Esophagus squamous epithelium (tissue), 5 donors: Measurements from ENCODE around the gene ZNF417. TPM values are rescaled to one million over a fixed set of nuclear protein-coding genes. Genes with fewer than 3 reads are reported as not detected.
"Not testable (repeated sequence)": the region's sequence is repeated elsewhere in the genome, so short reads cannot be mapped to it uniquely, and the experiment has no call there.

Experiments
- DNase-seq: peaks from one replicate; lab custom pipeline; 2025; lab: John Stamatoyannopoulos, UW
- H3K27ac ChIP-seq, 4 donors: fragments of 200-600 bp; sonication (generic); one replicate each; pipeline ENCODE4 v1.5.1; 2016 to 2019; ENCODE audit warnings: mild to moderate bottlenecking in 1 of 4
- H3K27me3 ChIP-seq, 4 donors: fragments of 200-600 bp; sonication (generic); 1 replicate in 3 of 4; 2 replicates in 1 of 4; pipeline versions ENCODE4 v1.5.1 to v1.6.0; 2017 to 2021; ENCODE audit warnings: antibody characterized with exemption in 1 of 4
- H3K36me3 ChIP-seq, 3 donors: fragments of 200-600 bp; sonication (generic); one replicate each; pipeline ENCODE4 v1.5.1; 2016 to 2019
- H3K4me1 ChIP-seq, 3 donors: fragments of 200-600 bp; sonication (generic); one replicate each; pipeline ENCODE4 v1.5.1; 2017 to 2019
- H3K4me3 ChIP-seq, 4 donors: fragments of 200-600 bp; sonication (generic); 1 replicate in 3 of 4; 2 replicates in 1 of 4; pipeline ENCODE4 v1.5.1; 2016 to 2019; ENCODE audit warnings: mild to moderate bottlenecking in 2 of 4, moderate library complexity in 1 of 4
- H3K9me3 ChIP-seq, 3 donors: fragments of 200-600 bp; sonication (generic); one replicate each; pipeline ENCODE4 v1.5.1; 2016 to 2019
- POLR2A ChIP-seq, 4 donors: fragments of 450-650 bp; IDR thresholded peaks; one replicate each; pipeline ENCODE4 v1.6.1; 2017; ENCODE audit warnings: antibody characterized with exemption in 4 of 4, mild to moderate bottlenecking in 4 of 4, moderate library complexity in 3 of 4
- WGBS, 2 donors: methylation state at CpG; one replicate each; pipeline ENCODE4 v1.1.5; 2018; 5-methylcytosine and 5-hydroxymethylcytosine counted together
- intact Hi-C: fragments of 100-400 bp; cut with DNase I; formaldehyde crosslinking; loops from one replicate; pipeline ENCODE4 v1.15.0; 2022
- total RNA-seq, 4 donors: library from RNA; depleted of rRNA; stranded (reverse); fragments of >200 nt; gene quantifications; one replicate each; pipeline ENCODE4 v1.1.0, GENCODE V29; 2016
- TF ChIP-seq, protein P1 (sequence below), 6 experiments: fragments of 450-650 bp in 4 of 6; fragments of 200-600 bp in 2 of 6; sonication (generic) in 2 of 6; IDR thresholded peaks; one replicate each; pipeline ENCODE4 v1.5.1; 2016 to 2019; ENCODE audit warnings: antibody characterized with exemption in 6 of 6, mild to moderate bottlenecking in 4 of 6, moderate library complexity in 4 of 6
- donor health status: DM: yes; HTN: yes; CAD: no.

ZNF417 gene
- total RNA-seq, 4 donors from 2014 or later, result 4.3 to 11.1 (median 6.1) TPM

DNA sequence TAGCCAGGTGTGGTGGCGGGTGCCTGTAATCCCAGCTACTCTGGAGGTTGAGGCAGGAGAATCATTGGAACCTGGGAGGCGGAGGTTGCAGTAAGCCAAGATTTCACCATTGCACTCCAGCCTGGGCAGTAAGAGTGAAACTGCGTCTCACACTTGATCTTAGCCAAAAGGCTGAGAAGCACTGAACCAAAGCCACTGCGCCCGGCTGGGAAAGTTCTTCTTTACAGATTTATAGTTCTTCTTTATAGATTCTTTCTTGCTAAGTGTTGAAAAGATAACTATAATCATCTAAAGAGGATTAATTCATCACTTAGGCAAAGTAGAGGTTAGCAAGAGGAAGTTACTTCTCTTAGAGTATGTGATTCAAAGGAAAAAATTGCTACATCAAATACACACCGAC is 11.1 kb downstream of the ZNF417 start:
- Histone ChIP-seq H3K36me3 (peaks cover 6 to 49% (median 6%) of the 10 kb centered on the region in 3 donors), H3K4me1 (no peaks in the 10 kb centered on the region), H3K27ac (no peak overlapping the region), H3K27me3 (no peaks in the 10 kb centered on the region), H3K9me3 (peaks cover 0 to 45% (median 9%) of the 10 kb centered on the region in 3 donors), H3K4me3 (no peak overlapping the region)
- no peak for TF ChIP-seq POLR2A (IDR thresholded peaks at IDR 0.05)
- TF ChIP-seq, protein P1, sequence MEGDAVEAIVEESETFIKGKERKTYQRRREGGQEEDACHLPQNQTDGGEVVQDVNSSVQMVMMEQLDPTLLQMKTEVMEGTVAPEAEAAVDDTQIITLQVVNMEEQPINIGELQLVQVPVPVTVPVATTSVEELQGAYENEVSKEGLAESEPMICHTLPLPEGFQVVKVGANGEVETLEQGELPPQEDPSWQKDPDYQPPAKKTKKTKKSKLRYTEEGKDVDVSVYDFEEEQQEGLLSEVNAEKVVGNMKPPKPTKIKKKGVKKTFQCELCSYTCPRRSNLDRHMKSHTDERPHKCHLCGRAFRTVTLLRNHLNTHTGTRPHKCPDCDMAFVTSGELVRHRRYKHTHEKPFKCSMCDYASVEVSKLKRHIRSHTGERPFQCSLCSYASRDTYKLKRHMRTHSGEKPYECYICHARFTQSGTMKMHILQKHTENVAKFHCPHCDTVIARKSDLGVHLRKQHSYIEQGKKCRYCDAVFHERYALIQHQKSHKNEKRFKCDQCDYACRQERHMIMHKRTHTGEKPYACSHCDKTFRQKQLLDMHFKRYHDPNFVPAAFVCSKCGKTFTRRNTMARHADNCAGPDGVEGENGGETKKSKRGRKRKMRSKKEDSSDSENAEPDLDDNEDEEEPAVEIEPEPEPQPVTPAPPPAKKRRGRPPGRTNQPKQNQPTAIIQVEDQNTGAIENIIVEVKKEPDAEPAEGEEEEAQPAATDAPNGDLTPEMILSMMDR (IDR thresholded peaks at IDR 0.05), result no peak
- intact Hi-C loops, result no loop called here
- WGBS, 2 donors, result 83 to 92% methylated on average over 6 of the region's 6 CpGs
- DNase-seq, result no peak

DNA sequence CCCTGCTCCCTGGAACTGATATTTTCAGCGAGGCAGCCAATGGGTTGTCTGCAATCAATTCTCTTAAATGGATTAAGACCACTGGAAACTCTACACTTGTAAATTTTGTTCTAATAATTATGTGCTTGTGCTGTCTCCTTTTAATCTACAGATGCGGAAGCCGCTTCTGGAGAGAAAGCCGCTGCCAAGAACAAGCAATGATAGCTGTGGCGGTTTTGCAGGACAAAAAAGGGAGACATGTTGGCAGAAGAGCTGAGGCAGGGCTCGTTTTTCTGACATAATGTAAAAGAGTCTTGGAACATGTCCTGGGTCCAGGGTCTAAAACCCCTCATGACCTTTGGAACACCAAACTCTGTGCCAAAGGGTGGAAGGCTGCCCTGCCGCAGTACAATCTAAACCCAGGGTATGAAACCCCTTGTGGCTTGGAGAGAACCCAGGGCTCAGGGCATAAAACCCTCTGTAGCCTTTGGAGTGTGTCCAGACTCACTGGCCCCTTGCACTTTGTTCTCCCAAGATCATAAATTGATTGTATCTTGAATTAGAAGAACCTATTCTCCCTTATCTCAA is 12.7 kb downstream of the ZNF417 start:
- peaks cover 0 to 43% (median 6%) of the 10 kb centered on the region in 3 donors for H3K9me3 ChIP-seq

DNA sequence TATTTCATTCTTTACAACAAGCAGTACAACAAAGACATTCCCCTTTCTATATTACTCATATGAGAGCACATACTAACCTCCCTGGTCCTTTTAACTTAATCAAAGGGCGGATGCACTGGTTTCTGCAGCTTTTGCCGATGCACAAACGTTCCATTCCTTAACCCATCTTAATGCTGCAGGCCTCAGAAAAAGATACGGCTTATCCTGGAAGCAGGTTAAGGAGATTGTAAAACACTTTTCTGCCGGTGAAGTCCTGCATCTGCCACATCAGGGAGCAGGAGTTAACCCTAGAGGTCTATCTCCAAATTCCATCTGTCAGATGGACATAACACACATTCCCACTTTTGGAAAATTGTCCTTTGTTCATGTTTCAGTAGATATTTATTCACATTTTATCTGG is 16.1 kb downstream of the ZNF417 start:
- no peak for DNase-seq
- no peaks in the 10 kb centered on the region for H3K27me3 ChIP-seq
- peaks cover 0 to 29% (median 0%) of the 10 kb centered on the region in 3 donors for H3K9me3 ChIP-seq
- H3K27ac ChIP-seq, result no peak overlapping the region
- WGBS, 2 donors, result 72 to 84% methylated on average over 5 of the region's 5 CpGs
- intact Hi-C loops, result no loop called here
- no peaks in the 10 kb centered on the region for H3K4me1 ChIP-seq
- TF ChIP-seq POLR2A (IDR thresholded peaks at IDR 0.05), result no peak
- TF ChIP-seq, protein P1 (IDR thresholded peaks at IDR 0.05), result no peak
- peaks cover 0 to 9% (median 0%) of the 10 kb centered on the region in 3 donors for H3K36me3 ChIP-seq
- H3K4me3 ChIP-seq, result no peak overlapping the region

More for the DNA sequence above, 12.7 kb downstream of the ZNF417 start:
- H3K27me3 ChIP-seq, result no peaks in the 10 kb centered on the region
- WGBS, 2 donors, result 63 to 77% methylated on average over 7 of the region's 7 CpGs
- no peak overlapping the region for H3K27ac ChIP-seq
- intact Hi-C loops, result no loop called here
- H3K36me3 ChIP-seq, result peaks cover 4 to 37% (median 6%) of the 10 kb centered on the region in 3 donors
- TF ChIP-seq, protein P1 (IDR thresholded peaks at IDR 0.05), result no peak
- no peak overlapping the region for H3K4me3 ChIP-seq
- no peak for DNase-seq
- H3K4me1 ChIP-seq, result no peaks in the 10 kb centered on the region

DNA sequence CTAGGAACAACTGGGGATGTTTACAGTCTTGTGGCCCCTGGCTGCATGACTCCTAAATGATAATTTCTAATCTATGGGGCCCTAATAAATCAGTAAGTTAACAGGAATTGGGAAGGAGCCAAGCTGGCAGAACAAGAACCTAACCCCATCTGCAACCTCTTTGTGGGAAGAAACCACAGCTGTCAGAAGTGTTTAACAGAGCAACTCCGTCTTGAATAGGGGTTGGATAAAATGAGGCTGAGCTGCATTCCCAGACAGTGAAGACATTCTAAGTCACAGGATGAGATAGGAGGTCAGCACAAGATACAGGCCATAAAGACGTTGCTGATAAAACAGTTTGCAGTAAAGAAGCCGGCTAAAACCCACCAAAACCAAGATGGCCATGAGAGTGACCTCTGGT is 25.7 kb downstream of the ZNF417 start:
- H3K9me3 ChIP-seq, result peaks cover 0 to 41% (median 6%) of the 10 kb centered on the region in 3 donors

DNA sequence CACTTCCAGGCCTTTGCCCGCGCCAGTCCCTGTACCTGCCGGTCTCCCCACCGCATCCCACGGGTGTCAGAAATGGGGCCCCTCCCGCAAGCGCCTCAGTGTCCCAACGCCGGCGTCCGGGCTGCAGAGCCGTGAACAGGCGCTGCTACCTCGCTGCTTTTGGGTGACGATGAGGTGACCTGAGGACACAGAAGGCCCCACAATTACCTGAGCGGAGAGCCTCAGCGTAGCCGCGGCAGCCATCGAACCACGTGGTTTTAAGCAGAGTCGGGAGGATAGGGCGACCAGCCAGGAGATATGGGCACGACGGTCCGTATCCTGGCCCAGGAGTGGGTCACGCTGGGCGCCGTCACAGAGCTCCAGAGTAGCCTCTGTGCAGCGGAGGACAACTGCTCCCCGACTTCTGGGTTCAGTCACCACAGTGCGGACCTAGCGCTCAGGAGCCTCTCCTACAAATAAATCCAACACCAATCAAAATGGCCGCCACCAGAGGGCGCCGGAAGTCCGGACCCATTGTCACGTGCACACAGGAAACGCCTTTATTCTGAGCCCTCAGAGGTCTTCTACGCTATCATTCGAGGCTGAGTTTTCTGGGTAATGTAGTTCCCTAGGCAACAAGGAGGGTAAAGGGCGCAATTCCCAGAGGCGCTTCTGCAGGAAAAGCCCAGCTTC is 27.7 kb downstream of the ZNF417 start, which contains the start of gene ZNF814:
Gene ZNF814 (minus strand): TSS at position 478 of the 672 bp plus-strand sequence. CDS start 235 bp downstream, at position 243.
- Histone ChIP-seq H3K27me3 (no peaks in the 10 kb centered on the region), H3K36me3 (peaks cover 0 to 20% (median 0%) of the 10 kb centered on the region in 3 donors), H3K4me1 (peaks cover 0 to 33% (median 6%) of the 10 kb centered on the region in 3 donors), H3K27ac (peak within 1 kb of the TSS; percentile 33 to 78 (median 64)), H3K9me3 (peaks cover 0 to 57% (median 15%) of the 10 kb centered on the region in 3 donors), H3K4me3 (peak within 1 kb of the TSS; percentile 42 to 67 (median 56))
- TF ChIP-seq, protein P1 (IDR thresholded peaks at IDR 0.05), result peak in 3 of 6 experiments; percentile 5 to 44 (median 30)
- TF ChIP-seq POLR2A (IDR thresholded peaks at IDR 0.05), result no peak
- intact Hi-C loops, result no loop called here
- DNase-seq, result peak; percentile 15
- 2 to 6% methylated on average over 20 to 21 of the region's 43 CpGs for WGBS, 2 donors

More for the DNA sequence above, 25.7 kb downstream of the ZNF417 start:
- H3K27ac ChIP-seq, intact Hi-C loops, H3K4me3 ChIP-seq, H3K36me3 ChIP-seq, DNase-seq, H3K27me3 ChIP-seq: not testable (repeated sequence)
- H3K4me1 ChIP-seq, result peaks cover 0 to 33% (median 6%) of the 10 kb centered on the region in 3 donors
- WGBS, 2 donors, result 57 to 59% methylated on average over 3 of the region's 3 CpGs
